Activated CD4-positive, alpha-beta T cell treated with anti-CD3 and anti-CD28 coated beads, Interleukin-2, amount 10 ng/mL, durations not matched to agents 24 days and 14 days (primary cell): ENCODE results near the gene TLN1. TPM values are rescaled to one million over a fixed set of nuclear protein-coding genes. Genes with fewer than 3 reads are reported as not detected.

ENCODE experiments used
- DNase-seq: peaks from one replicate; pipeline ENCODE4 v3.0.0; 2022
- H3K27ac Mint-ChIP-seq: one replicate; pipeline ENCODE4 v1.8.0; 2022; ENCODE audit warnings: mild to moderate bottlenecking, mixed read lengths
- H3K27me3 Mint-ChIP-seq: one replicate; pipeline ENCODE4 v1.8.0; 2022; ENCODE audit warnings: mixed read lengths
- H3K36me3 Mint-ChIP-seq: one replicate; pipeline ENCODE4 v1.8.0; 2022; ENCODE audit warnings: low read depth, mild to moderate bottlenecking, mixed read lengths
- H3K4me1 Mint-ChIP-seq: one replicate; pipeline ENCODE4 v1.8.0; 2021; ENCODE audit warnings: mixed read lengths
- H3K4me3 Mint-ChIP-seq: one replicate; pipeline ENCODE4 v1.8.0; 2022; ENCODE audit warnings: mild to moderate bottlenecking, moderate library complexity, mixed read lengths
- H3K9me3 Mint-ChIP-seq: one replicate; pipeline ENCODE4 v1.8.0; 2021; ENCODE audit warnings: mixed read lengths
- intact Hi-C: fragments of 100-400 bp; cut with micrococcal nuclease; formaldehyde crosslinking; loops from one replicate; pipeline ENCODE4 v1.15.1; 2023
- total RNA-seq: library from RNA; stranded (reverse); gene quantifications from 2 replicates; pipeline ENCODE4 v1.2.3, GENCODE V29; 2022

The TLN1 gene
- total RNA-seq, 1 donor from 2014 or later, result 220 TPM

DNA sequence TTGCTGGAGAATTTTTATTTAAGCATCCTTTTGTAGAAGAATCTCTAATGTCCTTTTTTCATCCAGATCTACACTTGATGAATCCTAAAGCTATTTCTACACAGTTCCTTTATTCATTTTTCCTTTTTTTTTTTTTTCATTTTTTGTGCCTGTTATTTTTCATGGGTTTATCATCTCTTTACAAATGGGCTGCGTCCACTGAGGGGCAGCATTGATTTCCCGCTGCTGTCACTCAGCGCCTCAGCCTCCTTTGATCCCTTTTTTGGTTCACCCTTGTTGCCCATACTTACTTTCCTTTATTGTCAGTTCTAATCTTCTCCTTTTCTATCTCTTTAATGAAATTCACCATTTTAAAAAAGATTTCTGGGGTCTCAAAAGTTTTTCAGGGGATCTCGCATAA, 27.8 kb upstream of the TLN1 start:
- H3K27me3 Mint-ChIP-seq, result no peaks in the 10 kb centered on the region
- peaks cover 26% of the 10 kb centered on the region for H3K36me3 Mint-ChIP-seq
- no peak for DNase-seq
- H3K4me3 Mint-ChIP-seq, result no peak overlapping the region
- no peaks in the 10 kb centered on the region for H3K9me3 Mint-ChIP-seq
- no peak overlapping the region for H3K27ac Mint-ChIP-seq
- intact Hi-C loops, result loop anchor here (5.0 kb wide), 1 partner anchor 38 kb away; no protein-coding TSS in a partner anchor
- peaks cover 37% of the 10 kb centered on the region for H3K4me1 Mint-ChIP-seq

DNA sequence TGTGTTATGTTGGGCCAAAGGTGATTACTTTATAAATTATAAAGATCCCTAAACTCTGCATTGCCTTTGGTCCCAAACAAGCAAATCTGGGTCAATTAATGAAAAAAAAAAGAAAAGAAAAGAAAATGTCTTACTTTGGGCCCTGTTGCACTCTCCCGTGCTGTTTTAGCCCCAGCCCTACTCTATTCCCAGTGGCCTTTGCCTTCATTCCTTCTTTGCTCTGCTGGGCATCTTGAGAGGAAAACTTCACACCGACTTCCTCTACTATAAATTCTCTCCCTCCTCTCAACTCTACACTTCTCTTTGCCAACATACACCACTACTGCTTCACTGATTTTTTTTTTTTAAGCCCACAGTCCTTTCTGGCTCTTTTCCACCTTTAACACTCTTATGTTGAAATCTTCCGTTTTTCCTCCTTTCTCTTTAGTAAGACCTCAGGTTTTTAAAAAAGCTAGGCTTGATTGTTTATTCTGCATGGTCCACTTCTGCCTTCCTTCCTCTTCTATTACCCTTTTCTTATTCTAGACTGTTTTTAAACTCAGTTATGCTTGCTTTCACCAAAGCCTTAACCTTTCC, 26.6 kb upstream of the TLN1 start:
- Mint-ChIP-seq H3K4me3 (peak overlapping the region; percentile 81), H3K4me1 (peaks cover 37% of the 10 kb centered on the region), H3K36me3 (peaks cover 28% of the 10 kb centered on the region), H3K9me3 (no peaks in the 10 kb centered on the region), H3K27me3 (no peaks in the 10 kb centered on the region), H3K27ac (peak overlapping the region; percentile 10)
- DNase-seq, result no peak
- intact Hi-C loops, result loop anchor here (5.0 kb wide), 1 partner anchor 39 kb away; no protein-coding TSS in a partner anchor

DNA sequence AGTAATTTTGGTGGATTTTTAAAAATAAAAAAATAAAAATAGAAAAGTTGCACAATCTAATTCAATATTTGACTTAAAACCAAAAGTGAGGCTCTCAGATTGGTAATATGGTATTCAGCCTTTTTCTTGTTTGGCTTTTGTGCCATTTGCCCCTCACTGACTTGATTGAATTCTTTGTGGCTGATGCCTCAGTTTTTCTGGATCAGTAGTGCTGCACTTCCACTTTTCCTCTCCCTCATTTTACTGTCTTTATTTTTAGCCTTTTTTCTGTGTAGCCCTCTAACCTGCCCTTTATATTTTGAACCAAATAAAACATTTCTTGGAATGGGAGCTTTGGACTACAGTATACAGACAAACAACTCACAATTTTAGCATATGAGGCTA, 25.9 kb upstream of the TLN1 start:
- peaks cover 31% of the 10 kb centered on the region for H3K36me3 Mint-ChIP-seq
- DNase-seq, result no peak
- H3K27me3 Mint-ChIP-seq, result no peaks in the 10 kb centered on the region
- H3K9me3 Mint-ChIP-seq, result no peaks in the 10 kb centered on the region
- intact Hi-C loops, result loop anchor here (2.0 to 5.0 kb wide), 2 partner anchors 39 to 57 kb away; partner anchors contain the start of gene HINT2
- H3K27ac Mint-ChIP-seq, result no peak overlapping the region
- peaks cover 37% of the 10 kb centered on the region for H3K4me1 Mint-ChIP-seq
- H3K4me3 Mint-ChIP-seq, result peak overlapping the region; percentile 99

DNA sequence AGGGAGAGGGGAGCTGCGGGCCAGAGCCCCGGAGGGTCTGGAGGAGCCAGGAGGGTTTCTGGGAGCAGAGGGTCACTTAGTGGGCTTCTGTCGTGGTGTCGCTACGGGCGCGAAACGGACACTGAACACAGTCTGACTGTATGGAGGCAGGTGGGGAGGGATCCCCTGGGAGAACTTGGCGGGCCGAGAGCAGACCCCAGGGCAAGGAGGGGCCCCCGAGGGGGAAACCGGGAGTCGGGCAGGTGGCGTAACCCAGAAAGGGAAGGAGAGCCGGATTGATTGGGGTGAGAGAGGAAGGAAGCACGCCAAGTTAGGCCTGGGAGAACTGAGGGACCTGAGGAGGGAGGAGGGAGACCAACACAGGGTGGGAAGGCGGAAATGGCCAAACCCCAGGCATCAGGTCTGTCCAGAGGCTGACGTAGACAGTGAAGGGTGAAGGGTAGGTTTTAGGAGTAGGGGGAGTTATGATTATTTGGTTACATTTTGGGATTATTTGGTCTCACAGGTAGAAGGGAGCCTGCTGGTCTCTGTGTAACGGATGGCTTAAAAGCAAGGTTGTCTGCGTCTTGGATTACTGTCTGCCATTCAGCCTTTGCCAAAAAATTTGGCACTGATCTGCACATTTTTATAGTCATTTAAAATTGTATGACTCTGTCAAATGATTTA, 25.4 kb upstream of the TLN1 start:
- DNase-seq, result peak; percentile 75
- Mint-ChIP-seq H3K36me3 (peaks cover 36% of the 10 kb centered on the region), H3K4me3 (peak overlapping the region; percentile 99), H3K4me1 (peaks cover 39% of the 10 kb centered on the region), H3K9me3 (no peaks in the 10 kb centered on the region), H3K27me3 (no peaks in the 10 kb centered on the region), H3K27ac (peak overlapping the region; percentile 94)
- intact Hi-C loops, result loop anchor here (2.0 to 5.0 kb wide), 2 partner anchors 40 to 57 kb away; partner anchors contain the start of gene HINT2

DNA sequence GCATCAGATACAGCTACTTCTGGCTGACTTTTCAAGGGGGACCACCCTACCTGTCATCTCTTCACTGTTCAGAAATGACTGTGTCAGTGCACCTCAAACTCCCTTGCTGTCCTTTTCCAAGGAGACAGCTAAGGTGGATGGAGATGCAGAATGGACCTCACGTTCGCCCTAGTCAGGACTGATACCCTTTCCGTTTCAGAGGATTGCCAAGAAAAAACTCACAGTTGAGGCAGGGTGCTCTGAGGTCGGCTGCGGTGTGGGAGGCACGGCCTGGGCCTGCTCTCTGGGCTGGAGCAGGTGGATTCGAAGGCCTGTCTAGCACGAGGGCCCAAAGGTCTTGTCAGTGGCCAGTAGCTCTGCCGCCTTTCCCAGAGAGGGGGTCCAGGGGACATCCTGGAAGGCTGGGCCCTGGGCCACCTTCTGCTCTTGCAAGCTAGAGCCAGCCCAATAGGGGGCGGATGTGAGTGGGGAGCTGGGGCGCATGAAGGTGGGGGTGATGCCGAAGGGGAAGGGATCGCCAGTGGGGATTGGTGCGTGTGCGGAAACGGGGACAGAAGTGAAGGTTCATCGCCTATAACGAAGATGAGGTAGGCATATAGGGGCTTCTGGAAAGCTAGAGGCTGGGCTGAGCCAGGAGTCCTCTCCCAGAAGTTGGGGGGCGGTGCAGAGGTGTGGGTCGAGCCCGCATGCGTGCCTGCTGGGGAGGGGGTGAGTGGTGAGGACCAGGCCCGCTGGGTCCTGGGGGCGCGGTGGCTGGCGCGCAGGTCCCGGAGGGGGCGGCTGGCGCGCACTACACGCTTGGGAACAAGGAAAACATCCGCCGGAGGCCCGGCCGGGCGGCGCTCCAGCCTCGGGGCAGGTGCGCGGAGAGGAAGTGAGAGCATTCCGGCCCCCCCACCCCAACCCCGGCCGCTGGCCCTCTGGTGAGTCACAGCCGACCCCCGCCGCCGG, 24.6 kb upstream of the TLN1 start:
- Mint-ChIP-seq H3K4me3 (peak overlapping the region; percentile 99), H3K27ac (peak overlapping the region; percentile 98), H3K27me3 (no peaks in the 10 kb centered on the region), H3K4me1 (peaks cover 39% of the 10 kb centered on the region), H3K36me3 (peaks cover 40% of the 10 kb centered on the region), H3K9me3 (no peaks in the 10 kb centered on the region)
- intact Hi-C loops, result loop anchor here (1.0 to 5.0 kb wide), 3 partner anchors 20 to 58 kb away; partner anchors contain the start of gene HINT2
- peak; percentile 94 for DNase-seq

DNA sequence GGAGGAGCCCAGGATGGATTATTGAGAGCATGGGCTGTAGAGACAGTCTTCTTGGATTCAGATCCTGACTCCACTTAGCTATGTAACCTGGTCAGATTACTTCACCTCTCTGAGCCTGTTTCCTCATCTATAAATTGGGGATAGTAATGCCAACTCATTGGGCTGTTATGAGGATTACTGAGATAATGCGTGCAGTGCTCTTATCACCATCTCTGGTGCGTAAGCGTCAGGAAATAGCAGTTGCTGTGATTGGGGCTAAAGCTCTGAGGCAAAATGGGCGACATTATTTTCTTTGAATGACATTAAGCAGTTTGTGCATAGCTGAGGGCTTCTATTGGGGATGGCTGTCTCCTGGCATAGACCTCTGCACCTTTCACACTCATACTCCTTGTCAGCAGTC, 23.1 kb upstream of the TLN1 start:
- no peak for DNase-seq
- Mint-ChIP-seq H3K36me3 (peaks cover 33% of the 10 kb centered on the region), H3K4me1 (peaks cover 42% of the 10 kb centered on the region), H3K4me3 (no peak overlapping the region), H3K27me3 (no peaks in the 10 kb centered on the region), H3K27ac (no peak overlapping the region), H3K9me3 (no peaks in the 10 kb centered on the region)
- intact Hi-C loops, result loop anchor here (5.0 kb wide), 1 partner anchor 42 kb away; no protein-coding TSS in a partner anchor

DNA sequence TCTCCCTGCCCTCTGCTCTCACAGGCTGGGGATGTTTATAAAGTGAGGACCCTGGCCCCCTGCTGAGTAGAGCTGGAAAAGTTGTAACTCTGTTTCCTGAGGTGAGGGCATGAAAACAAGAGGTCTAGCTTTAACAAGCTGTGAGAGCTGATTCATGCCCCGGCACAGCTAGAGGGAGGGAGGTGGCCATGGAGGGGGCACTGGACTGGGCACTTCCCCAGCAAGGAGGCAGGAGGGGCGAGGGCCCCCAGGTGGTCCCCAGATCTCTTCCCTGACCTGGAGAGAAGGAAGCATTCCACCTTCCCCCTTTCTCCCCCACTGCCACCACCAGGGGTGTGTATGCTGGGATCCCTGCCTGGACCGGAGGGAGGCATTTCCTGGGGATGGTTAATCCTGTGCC, 22.3 kb upstream of the TLN1 start, which contains the start of gene MSMP:
Gene MSMP, minus strand, starts transcription at position 13 of the 400 bp plus-strand sequence. CDS start 147 bp downstream, outside the sequence.
- intact Hi-C loops, result no loop called here
- Mint-ChIP-seq H3K27ac (no peak within 1 kb of the TSS), H3K9me3 (no peaks in the 10 kb centered on the region), H3K4me3 (no peak within 1 kb of the TSS), H3K36me3 (peaks cover 32% of the 10 kb centered on the region), H3K4me1 (peaks cover 41% of the 10 kb centered on the region), H3K27me3 (no peaks in the 10 kb centered on the region)
- no peak for DNase-seq

DNA sequence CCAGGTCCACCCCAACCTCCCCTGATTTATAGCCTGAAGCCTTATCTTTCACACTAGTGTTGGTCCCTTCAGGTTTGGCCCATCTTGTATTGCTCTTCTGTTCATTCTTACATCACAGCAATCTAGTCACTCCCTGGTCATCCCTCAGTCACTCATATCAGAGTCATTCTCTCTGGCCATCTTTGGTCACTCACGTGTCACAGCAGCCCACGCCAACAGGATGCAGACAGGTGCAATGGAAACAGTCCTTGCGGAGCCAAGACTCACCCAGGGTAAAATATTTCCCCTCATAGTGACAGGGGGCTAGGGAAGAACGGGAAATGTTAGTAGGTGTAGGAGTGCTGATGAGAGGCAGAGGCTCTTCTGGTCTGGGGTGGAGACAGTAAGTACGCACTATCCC, 21.5 kb upstream of the TLN1 start:
- DNase-seq, result no peak
- Mint-ChIP-seq H3K27ac (no peak overlapping the region), H3K4me3 (no peak overlapping the region), H3K9me3 (no peaks in the 10 kb centered on the region), H3K4me1 (peaks cover 35% of the 10 kb centered on the region), H3K27me3 (no peaks in the 10 kb centered on the region), H3K36me3 (peaks cover 32% of the 10 kb centered on the region)
- intact Hi-C loops, result no loop called here

DNA sequence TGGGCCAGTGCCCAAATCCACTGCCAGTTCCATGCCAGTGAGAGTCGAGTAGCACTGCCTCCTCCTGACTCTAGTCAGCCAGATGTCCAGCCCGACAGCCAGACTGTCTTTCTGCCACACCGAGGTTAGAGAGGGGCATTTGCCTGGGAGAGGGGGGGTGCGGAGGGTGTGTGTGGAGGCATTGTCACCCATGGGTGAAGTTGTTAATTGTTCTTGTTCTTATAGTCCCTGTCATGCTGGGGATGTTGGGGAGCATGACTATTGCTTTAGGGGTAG, 18.2 kb upstream of the TLN1 start:
- no peak for DNase-seq
- Mint-ChIP-seq H3K4me3 (peak overlapping the region; percentile 94), H3K27ac (peak overlapping the region; percentile 87), H3K4me1 (peaks cover 45% of the 10 kb centered on the region), H3K27me3 (no peaks in the 10 kb centered on the region), H3K36me3 (peaks cover 39% of the 10 kb centered on the region), H3K9me3 (no peaks in the 10 kb centered on the region)
- intact Hi-C loops, result no loop called here

DNA sequence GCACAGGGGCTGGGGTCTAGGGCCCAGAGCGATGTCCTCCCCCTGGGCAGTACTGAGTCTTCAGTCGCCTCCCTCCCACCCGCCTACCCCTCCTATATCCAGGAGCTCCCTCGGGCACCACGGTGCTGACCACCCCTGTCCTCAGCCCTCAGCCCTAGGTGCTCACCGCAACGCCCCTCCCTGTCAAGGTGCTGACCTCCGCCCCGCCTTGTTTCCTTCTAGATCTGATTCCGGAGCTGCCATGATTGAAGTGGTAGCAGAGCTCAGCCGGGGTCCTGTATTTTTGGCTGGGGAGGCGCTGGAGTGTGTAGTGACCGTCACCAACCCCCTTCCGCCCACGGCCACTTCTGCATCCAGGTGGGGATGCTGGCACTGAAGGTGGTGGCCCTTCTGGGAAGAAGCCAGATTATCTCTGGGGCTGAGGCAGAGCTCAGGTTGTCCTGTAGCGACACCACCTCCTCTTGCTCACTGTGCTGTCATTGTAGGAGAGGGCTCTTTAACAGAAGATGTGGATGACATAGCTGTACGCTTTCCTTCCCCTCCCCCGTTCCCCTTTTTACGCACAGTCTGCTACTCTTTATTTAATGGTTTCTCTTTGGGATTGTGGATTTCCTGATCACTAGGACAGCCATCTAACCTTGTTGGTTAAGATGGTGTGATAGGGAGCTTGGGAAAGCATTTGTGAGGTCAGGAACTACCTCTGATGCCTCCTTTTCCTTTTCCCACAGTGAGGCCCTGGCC, 17.7 kb upstream of the TLN1 start:
- DNase-seq, result peak; percentile 87
- Mint-ChIP-seq H3K4me1 (peaks cover 47% of the 10 kb centered on the region), H3K9me3 (no peaks in the 10 kb centered on the region), H3K27me3 (no peaks in the 10 kb centered on the region), H3K27ac (peak overlapping the region; percentile 87), H3K4me3 (peak overlapping the region; percentile 94), H3K36me3 (peaks cover 41% of the 10 kb centered on the region)
- intact Hi-C loops, result loop anchor here (5.0 kb wide), 1 partner anchor 147 kb away; no protein-coding TSS in a partner anchor

DNA sequence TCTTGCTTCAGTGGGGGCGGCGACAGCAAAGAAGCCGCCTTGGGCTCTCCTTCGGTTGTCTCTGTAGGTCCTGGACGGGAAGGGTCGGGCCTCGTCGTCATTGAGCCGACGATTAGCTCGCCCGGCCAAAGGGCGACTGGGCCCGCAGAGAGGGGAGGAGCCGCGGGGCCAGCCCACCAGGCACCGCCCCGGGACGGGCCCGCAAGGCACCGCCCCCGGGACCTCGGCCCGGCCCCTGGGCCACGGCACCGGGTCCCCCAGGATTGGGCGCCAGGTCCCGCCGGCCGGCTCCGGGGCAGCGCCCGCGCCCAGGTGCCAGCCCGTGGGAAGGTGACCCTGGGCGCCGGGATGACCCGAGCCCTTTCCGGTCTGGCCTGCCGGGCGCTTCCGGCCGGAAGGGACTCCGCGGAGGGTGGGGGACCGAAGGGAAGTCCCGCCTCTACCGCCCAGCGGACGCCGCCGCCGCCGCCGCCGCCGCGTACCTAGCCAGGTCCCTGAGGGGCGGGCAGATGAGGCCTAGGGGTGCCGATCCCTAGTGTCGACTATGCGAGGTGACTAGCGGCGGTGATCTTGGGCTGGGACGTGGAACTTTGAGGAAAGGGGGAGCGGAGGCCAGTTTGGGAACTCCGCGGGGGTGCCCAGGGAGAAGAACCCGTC, 17.0 kb upstream of the TLN1 start, which contains the start of the genes GBA2 and RGP1:
Gene GBA2, minus strand, starts transcription at position 371 of the 657 bp plus-strand sequence. CDS start 524 bp downstream, outside the sequence.
Gene RGP1, plus strand, starts transcription at position 430 of the 657 bp plus-strand sequence. CDS start 469 bp downstream, outside the sequence.
- Mint-ChIP-seq H3K36me3 (peaks cover 44% of the 10 kb centered on the region), H3K27me3 (no peaks in the 10 kb centered on the region), H3K4me3 (peak within 1 kb of the TSS; percentile 94), H3K4me1 (peaks cover 47% of the 10 kb centered on the region), H3K27ac (peak within 1 kb of the TSS; percentile 87), H3K9me3 (no peaks in the 10 kb centered on the region)
- peak; percentile 93 for DNase-seq
- intact Hi-C loops, result loop anchor here (1.0 to 5.0 kb wide), 2 partner anchors 17 to 147 kb away; partner anchors contain the start of genes CREB3 and TLN1

DNA sequence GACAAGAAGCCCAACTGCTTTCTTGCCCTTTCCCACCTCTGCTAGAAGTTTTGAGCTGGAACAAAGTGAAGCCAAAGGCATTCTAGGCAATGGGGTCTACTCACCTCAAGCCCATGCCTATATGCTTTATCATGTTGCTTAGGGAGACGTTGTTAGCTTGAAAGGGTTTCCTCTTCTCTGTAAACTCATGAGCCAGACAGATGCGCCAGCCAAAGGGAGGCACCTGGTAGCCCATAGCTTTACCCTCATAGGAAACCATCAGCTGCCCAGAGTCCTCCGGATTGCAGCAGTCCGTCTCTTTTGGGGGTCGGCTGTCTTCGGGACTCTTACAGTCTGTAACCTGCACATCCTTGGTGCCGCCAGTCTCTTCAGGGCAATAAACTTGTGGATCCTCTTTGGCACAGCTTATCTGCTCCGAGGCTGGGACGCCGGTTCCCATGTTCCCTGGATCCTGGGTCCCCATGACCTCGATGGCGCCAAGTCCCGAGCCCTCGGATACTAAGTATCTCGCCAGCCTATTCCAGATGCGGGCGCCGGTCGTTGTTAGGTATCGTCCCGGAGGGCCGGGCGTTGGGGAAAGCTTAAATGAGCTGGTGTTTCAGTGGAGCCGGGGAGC, 16.4 kb upstream of the TLN1 start:
- Mint-ChIP-seq H3K27ac (peak overlapping the region; percentile 45), H3K4me1 (peaks cover 49% of the 10 kb centered on the region), H3K9me3 (no peaks in the 10 kb centered on the region), H3K36me3 (peaks cover 43% of the 10 kb centered on the region), H3K4me3 (peak overlapping the region; percentile 85), H3K27me3 (no peaks in the 10 kb centered on the region)
- DNase-seq, result peak; percentile 74
- intact Hi-C loops, result loop anchor here (1.0 to 5.0 kb wide), 2 partner anchors 16 to 146 kb away; partner anchors contain the start of genes CREB3 and TLN1
